ENCODE measurements around the gene C11orf68. TPM values are rescaled to one million over a fixed set of nuclear protein-coding genes. Genes with fewer than 3 reads are reported as not detected.

The C11orf68 gene
- total RNA-seq, 1 experiment from 2014 or later, result 31.9 TPM

DNA sequence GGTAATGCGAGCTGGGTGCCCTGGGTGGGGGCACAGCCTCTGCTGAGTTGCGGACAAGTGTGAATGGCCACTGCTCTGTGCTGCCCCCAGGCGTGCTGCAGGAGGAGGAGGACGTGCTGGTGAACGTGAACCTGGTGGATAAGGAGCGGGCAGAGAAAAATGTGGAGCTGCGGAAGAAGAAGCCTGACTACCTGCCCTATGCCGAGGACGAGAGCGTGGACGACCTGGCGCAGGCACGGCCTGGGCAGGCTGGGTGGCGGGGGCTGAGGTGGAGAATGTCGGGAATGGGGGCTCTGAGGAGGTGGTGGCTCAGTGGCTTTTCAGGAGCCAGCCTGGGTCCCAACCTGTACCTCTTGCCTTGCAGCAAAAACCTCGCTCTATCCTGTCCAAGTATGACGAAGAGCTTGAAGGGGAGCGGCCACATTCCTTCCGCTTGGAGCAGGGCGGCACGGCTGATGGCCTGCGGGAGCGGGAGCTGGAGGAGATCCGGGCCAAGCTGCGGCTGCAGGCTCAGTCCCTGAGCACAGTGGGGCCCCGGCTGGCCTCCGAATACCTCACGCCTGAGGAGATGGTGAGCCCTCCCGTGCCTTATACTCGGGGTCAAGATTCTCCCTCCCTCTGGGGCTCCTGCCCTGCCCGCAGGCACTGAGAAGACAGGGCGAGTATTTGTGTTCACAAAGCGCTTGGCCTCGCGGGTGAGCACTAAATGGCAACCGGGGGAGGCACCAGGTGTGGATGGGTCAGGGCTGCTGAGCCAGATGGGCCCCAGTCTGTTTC is 47.3 kb upstream of the C11orf68 start:
- peaks cover 54% of the 10 kb centered on the region for H3K36me3 Mint-ChIP-seq
- DNase-seq (ENCODE audit: low spot score) (no peak), ATAC-seq (no peak)
- TF ChIP-seq TEAD4 (CRISPR knock-in tag; IDR thresholded peaks at IDR 0.05) (no peak), NFATC4 (CRISPR knock-in tag; IDR thresholded peaks at IDR 0.05) (no peak), TEAD1 (CRISPR knock-in tag; IDR thresholded peaks at IDR 0.05) (no peak), ZNF416 (CRISPR knock-in tag; IDR thresholded peaks at IDR 0.05) (no peak), CREB1 (CRISPR knock-in tag; IDR thresholded peaks at IDR 0.05) (no peak), MYBL2 (CRISPR knock-in tag; IDR thresholded peaks at IDR 0.05) (no peak), ZNF423 (CRISPR knock-in tag; IDR thresholded peaks at IDR 0.05) (no peak), PRRX2 (CRISPR knock-in tag; IDR thresholded peaks at IDR 0.05) (no peak), HMGA2 (CRISPR knock-in tag; IDR thresholded peaks at IDR 0.05) (no peak), NFYB (CRISPR knock-in tag; conservative IDR thresholded peaks at IDR 0.05; ENCODE audit: low read depth) (no peak), ATF1 (CRISPR knock-in tag; IDR thresholded peaks at IDR 0.05) (no peak)
- TF ChIP-seq, protein P1, sequence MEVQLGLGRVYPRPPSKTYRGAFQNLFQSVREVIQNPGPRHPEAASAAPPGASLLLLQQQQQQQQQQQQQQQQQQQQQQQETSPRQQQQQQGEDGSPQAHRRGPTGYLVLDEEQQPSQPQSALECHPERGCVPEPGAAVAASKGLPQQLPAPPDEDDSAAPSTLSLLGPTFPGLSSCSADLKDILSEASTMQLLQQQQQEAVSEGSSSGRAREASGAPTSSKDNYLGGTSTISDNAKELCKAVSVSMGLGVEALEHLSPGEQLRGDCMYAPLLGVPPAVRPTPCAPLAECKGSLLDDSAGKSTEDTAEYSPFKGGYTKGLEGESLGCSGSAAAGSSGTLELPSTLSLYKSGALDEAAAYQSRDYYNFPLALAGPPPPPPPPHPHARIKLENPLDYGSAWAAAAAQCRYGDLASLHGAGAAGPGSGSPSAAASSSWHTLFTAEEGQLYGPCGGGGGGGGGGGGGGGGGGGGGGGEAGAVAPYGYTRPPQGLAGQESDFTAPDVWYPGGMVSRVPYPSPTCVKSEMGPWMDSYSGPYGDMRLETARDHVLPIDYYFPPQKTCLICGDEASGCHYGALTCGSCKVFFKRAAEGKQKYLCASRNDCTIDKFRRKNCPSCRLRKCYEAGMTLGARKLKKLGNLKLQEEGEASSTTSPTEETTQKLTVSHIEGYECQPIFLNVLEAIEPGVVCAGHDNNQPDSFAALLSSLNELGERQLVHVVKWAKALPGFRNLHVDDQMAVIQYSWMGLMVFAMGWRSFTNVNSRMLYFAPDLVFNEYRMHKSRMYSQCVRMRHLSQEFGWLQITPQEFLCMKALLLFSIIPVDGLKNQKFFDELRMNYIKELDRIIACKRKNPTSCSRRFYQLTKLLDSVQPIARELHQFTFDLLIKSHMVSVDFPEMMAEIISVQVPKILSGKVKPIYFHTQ (CRISPR knock-in tag; IDR thresholded peaks at IDR 0.05), result no peak
- TF ChIP-seq, protein P2, sequence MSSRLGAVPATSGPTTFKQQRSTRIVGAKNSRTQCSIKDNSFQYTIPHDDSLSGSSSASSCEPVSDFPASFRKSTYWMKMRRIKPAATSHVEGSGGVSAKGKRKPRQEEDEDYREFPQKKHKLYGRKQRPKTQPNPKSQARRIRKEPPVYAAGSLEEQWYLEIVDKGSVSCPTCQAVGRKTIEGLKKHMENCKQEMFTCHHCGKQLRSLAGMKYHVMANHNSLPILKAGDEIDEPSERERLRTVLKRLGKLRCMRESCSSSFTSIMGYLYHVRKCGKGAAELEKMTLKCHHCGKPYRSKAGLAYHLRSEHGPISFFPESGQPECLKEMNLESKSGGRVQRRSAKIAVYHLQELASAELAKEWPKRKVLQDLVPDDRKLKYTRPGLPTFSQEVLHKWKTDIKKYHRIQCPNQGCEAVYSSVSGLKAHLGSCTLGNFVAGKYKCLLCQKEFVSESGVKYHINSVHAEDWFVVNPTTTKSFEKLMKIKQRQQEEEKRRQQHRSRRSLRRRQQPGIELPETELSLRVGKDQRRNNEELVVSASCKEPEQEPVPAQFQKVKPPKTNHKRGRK (CRISPR knock-in tag; IDR thresholded peaks at IDR 0.05; ENCODE audit: borderline replicate concordance), result no peak
- no peak overlapping the region for H3K4me3 Mint-ChIP-seq
- no peaks in the 10 kb centered on the region for H3K9me3 Mint-ChIP-seq
- peaks cover 16% of the 10 kb centered on the region for H3K4me1 Mint-ChIP-seq
- H3K27me3 Mint-ChIP-seq (ENCODE audit: low read depth), result no peaks in the 10 kb centered on the region
- POLR2A ChIA-PET, result interaction anchor here (0.5 kb wide), 1 partner anchor 36 kb away, joined by 3 read pairs; the partner anchor contains the start of genes BANF1 and EIF1AD
- CTCF ChIA-PET, result interaction anchor here (0.8 kb wide), 3 partner anchors 11 to 82 kb away, joined by 3 to 5 read pairs (median 5); partner anchors contain the start of gene FIBP
- H3K27ac Mint-ChIP-seq, result no peak overlapping the region

- TF ChIP-seq, protein P3, sequence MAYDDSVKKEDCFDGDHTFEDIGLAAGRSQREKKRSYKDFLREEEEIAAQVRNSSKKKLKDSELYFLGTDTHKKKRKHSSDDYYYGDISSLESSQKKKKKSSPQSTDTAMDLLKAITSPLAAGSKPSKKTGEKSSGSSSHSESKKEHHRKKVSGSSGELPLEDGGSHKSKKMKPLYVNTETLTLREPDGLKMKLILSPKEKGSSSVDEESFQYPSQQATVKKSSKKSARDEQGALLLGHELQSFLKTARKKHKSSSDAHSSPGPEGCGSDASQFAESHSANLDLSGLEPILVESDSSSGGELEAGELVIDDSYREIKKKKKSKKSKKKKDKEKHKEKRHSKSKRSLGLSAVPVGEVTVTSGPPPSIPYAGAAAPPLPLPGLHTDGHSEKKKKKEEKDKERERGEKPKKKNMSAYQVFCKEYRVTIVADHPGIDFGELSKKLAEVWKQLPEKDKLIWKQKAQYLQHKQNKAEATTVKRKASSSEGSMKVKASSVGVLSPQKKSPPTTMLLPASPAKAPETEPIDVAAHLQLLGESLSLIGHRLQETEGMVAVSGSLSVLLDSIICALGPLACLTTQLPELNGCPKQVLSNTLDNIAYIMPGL (CRISPR knock-in tag; IDR thresholded peaks at IDR 0.05), result no peak
- TF ChIP-seq ATF3 (CRISPR knock-in tag; conservative IDR thresholded peaks at IDR 0.05), result no peak
- TF ChIP-seq, protein P4, sequence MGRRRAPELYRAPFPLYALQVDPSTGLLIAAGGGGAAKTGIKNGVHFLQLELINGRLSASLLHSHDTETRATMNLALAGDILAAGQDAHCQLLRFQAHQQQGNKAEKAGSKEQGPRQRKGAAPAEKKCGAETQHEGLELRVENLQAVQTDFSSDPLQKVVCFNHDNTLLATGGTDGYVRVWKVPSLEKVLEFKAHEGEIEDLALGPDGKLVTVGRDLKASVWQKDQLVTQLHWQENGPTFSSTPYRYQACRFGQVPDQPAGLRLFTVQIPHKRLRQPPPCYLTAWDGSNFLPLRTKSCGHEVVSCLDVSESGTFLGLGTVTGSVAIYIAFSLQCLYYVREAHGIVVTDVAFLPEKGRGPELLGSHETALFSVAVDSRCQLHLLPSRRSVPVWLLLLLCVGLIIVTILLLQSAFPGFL (CRISPR knock-in tag; IDR thresholded peaks at IDR 0.05; ENCODE audit: borderline replicate concordance), result no peak
- no peak for DNase-seq (ENCODE audit: low spot score)
- Mint-ChIP-seq H3K4me1 (peaks cover 10% of the 10 kb centered on the region), H3K4me3 (no peak overlapping the region), H3K36me3 (peaks cover 47% of the 10 kb centered on the region), H3K27me3 (ENCODE audit: low read depth) (no peaks in the 10 kb centered on the region), H3K9me3 (no peaks in the 10 kb centered on the region), H3K27ac (no peak overlapping the region)
- ChIA-PET POLR2A (no interaction called here), CTCF (interaction anchor here (1.3 kb wide), 1 partner anchor 24 kb away, joined by 4 read pairs; no protein-coding TSS in a partner anchor)
- ATAC-seq, result no peak
Observed at GRCh38 chr11:65964906-65965305, 46.0 kb upstream of the C11orf68 start.
